ENCODE data around the gene RALA.
"Not testable (repeated sequence)": the region's sequence is repeated elsewhere in the genome, so short reads cannot be mapped to it uniquely, and the experiment has no call there.

Gene RALA

GRCh38 chr7:39681887-39682441 lies 58.6 kb downstream of the RALA start:
- peak; percentile 12 for DNase-seq (ENCODE audit: low read depth)
- H3K4me3 ChIP-seq (ENCODE audit: low read depth, low read length), result no peak overlapping the region
- TF ChIP-seq CTCF (conservative IDR thresholded peaks at IDR 0.05; ENCODE audit: low read depth, low read length), result no peak

GRCh38 chr7:39683216-39683845 lies 60.0 kb downstream of the RALA start:
- no peak for TF ChIP-seq CTCF (conservative IDR thresholded peaks at IDR 0.05; ENCODE audit: low read depth, low read length)
- no peak overlapping the region for H3K4me3 ChIP-seq (ENCODE audit: low read depth, low read length)
- peak; percentile 52 for DNase-seq (ENCODE audit: low read depth)

GRCh38 chr7:39686261-39686924 lies 63.0 kb downstream of the RALA start:
- no peak for TF ChIP-seq CTCF (conservative IDR thresholded peaks at IDR 0.05; ENCODE audit: low read depth, low read length)
- DNase-seq (ENCODE audit: low read depth), result no peak
- H3K4me3 ChIP-seq (ENCODE audit: low read depth, low read length), result no peak overlapping the region

- TF ChIP-seq CTCF (conservative IDR thresholded peaks at IDR 0.05; ENCODE audit: low read depth, low read length), result no peak
- H3K4me3 ChIP-seq (ENCODE audit: low read depth, low read length), result no peak overlapping the region
- DNase-seq (ENCODE audit: low read depth), result no peak
These were observed 65.5 kb downstream of the RALA start for GRCh38 chr7:39688611-39689480.

- no peak overlapping the region for H3K4me3 ChIP-seq (ENCODE audit: low read depth, low read length)
- no peak for TF ChIP-seq CTCF (conservative IDR thresholded peaks at IDR 0.05; ENCODE audit: low read depth, low read length)
- DNase-seq (ENCODE audit: low read depth), result peak; percentile 50
These were observed 68.4 kb downstream of the RALA start for GRCh38 chr7:39691821-39692220.

- DNase-seq (ENCODE audit: low read depth), result not testable (repeated sequence)
These were observed 69.7 kb downstream of the RALA start for GRCh38 chr7:39693086-39693485.

GRCh38 chr7:39693812-39694211 lies 70.4 kb downstream of the RALA start:
- no peak for TF ChIP-seq CTCF (conservative IDR thresholded peaks at IDR 0.05; ENCODE audit: low read depth, low read length)
- DNase-seq (ENCODE audit: low read depth), result no peak
- no peak overlapping the region for H3K4me3 ChIP-seq (ENCODE audit: low read depth, low read length)

More at GRCh38 chr7:39693086-39693485, 69.7 kb downstream of the RALA start:
- not testable (repeated sequence) for H3K4me3 ChIP-seq (ENCODE audit: low read depth, low read length)
